WI38 (cell line): ENCODE results near the gene FMNL2.

Experiments
- H3K4me3 ChIP-seq: 2 replicates; pipeline ENCODE4 v1.5.1; 2011; ENCODE audit warnings: low read depth, mild to moderate bottlenecking, control low read depth, low read length
- TF ChIP-seq, protein P1 (sequence below): IDR thresholded peaks from 2 replicates; pipeline ENCODE4 v1.5.1; 2012; ENCODE audit warnings: low read depth, mild to moderate bottlenecking, control low read depth, low read length

FMNL2 gene

DNA sequence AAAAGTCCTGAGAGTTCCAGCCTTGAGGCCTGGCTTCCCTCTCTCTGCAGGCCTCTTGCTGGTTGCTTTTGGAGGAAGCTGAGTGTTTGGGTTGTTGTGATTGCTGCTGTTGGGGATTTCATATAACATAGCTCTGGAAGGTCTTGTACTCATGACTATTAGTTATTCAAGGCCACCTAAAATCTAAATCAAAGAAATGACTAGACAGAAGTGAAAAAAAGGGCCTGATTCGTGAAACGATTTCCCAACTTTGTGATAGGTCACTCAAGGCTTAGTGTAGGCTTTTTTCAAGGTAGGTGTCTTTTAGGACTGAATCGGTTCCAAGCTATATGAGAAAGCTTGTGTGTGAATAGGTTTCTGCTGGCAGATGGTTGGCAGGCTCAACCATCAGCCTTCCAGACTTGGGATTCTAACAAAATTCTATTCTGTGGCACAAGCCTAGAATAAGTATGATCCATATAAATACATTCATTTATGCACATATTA is 164.4 kb downstream of the FMNL2 start:
- H3K4me3 ChIP-seq, result no peak overlapping the region
- TF ChIP-seq, protein P1, sequence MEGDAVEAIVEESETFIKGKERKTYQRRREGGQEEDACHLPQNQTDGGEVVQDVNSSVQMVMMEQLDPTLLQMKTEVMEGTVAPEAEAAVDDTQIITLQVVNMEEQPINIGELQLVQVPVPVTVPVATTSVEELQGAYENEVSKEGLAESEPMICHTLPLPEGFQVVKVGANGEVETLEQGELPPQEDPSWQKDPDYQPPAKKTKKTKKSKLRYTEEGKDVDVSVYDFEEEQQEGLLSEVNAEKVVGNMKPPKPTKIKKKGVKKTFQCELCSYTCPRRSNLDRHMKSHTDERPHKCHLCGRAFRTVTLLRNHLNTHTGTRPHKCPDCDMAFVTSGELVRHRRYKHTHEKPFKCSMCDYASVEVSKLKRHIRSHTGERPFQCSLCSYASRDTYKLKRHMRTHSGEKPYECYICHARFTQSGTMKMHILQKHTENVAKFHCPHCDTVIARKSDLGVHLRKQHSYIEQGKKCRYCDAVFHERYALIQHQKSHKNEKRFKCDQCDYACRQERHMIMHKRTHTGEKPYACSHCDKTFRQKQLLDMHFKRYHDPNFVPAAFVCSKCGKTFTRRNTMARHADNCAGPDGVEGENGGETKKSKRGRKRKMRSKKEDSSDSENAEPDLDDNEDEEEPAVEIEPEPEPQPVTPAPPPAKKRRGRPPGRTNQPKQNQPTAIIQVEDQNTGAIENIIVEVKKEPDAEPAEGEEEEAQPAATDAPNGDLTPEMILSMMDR, result no peak

DNA sequence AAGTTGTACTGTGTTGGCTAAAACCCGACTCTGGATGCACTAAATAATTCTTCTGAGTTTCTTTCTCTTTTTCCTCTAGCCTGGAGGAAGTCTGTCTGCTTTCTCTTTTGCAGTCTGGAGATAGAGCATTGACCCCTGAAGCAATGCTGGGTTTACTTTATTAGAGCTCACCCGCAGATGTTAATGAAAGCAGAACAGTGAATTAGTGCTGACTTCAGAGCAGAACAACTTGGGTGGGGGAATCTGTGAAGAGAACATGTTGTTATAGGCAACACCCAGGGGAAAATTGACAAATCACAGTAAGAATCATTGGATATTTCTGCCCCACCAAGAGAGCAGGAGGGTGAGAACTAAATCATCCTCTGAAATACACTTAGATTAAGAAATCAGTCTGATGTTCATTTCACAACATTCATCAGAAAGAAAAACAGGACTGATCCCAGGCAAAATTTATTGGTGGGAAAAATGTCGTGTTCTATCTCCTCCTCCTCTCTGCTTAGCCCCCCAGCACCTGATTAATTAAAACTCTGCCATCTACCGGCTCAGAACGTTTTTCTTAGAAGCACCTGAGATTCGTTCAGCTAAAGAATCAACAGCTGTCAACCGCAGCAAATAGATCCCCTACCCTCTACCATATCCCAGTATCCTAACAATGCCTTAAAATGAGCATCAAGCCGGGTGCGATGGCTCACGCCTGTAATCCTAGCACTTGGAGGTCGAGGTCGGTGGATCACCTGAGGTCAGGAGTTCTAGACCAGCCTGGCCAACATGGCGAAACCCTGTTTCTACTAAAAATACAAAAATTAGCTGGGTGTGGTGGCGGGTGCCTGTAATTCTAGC is 165.1 kb downstream of the FMNL2 start:
- no peak overlapping the region for H3K4me3 ChIP-seq
- TF ChIP-seq, protein P1, result no peak

DNA sequence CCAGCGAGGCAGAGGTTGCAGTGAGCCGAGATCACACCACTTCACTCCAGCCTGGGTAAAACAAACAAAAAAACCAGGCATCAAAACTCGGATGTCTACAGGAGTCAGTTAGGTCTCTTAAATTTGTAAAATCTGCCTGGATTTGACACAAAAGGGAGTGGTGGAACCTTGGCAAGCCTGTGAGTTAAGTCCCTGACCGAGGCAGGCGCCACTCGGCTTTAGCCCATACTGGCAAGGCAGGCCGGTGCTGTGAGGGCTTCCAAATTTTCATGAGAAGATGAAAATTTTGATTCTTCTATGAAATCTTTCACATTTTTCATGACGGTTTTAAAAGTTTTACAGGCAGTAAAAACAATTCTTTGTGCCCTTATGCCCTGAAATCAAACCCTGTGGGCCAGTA is 165.8 kb downstream of the FMNL2 start:
- TF ChIP-seq, protein P1, result no peak
- H3K4me3 ChIP-seq, result no peak overlapping the region

DNA sequence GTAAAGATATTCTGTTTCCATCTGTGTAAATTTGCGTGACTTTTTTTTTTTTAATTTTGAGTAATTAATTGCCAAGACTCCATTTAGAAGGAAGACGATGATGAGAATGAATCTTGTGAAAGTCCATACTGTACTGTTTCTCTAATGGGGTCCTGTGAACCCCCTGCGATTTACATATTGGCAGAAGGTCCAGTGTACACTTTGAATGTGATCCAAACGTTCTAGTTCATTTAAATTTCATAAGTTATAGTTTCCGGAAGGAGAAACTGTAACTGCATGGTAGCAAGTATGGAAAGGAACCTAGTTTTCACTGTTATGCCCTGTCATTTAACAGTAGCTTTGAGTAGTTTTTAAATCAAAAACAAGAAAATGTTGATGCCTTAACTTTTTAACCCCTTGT is 166.7 kb downstream of the FMNL2 start:
- TF ChIP-seq, protein P1, result no peak
- H3K4me3 ChIP-seq, result no peak overlapping the region

DNA sequence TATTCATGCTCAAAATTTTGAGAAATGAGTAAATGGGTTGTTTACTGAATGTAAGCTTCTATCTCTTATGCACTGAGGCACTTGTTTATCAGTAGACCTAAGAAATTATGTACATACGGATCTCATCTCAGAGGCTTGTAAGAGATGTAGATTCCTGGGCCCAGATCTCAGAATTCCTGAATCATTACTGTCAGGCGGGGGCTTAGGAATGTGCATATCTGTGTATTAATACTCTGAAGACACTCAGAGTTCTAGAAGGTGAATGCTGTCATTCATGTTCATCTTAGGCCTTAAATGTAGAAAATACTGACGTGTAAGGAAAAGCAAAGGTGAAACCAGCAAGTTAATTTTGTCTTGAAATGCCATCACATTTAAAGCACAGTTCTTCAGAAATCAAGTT is 169.6 kb downstream of the FMNL2 start:
- no peak overlapping the region for H3K4me3 ChIP-seq
- TF ChIP-seq, protein P1, result no peak

DNA sequence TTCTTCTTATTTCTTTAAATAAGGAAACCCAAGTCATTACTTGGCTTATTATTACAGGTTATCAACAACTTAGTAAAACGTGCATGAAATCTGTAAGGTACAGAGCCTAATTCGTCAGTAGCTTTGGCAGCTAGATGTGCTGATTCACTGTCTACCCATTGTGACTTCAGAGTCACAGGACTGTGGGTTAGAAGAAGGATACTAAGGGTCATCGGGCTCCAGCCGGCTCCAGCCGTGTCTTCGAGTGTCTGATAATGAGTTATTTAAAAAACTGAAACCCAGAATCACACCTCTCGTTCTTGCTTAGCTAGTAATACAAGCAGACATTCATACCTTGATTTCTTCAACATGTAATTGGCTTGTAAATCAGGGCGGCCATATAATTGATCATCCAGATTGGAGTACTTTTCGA is 170.5 kb downstream of the FMNL2 start:
- H3K4me3 ChIP-seq, result no peak overlapping the region
- TF ChIP-seq, protein P1, result no peak

DNA sequence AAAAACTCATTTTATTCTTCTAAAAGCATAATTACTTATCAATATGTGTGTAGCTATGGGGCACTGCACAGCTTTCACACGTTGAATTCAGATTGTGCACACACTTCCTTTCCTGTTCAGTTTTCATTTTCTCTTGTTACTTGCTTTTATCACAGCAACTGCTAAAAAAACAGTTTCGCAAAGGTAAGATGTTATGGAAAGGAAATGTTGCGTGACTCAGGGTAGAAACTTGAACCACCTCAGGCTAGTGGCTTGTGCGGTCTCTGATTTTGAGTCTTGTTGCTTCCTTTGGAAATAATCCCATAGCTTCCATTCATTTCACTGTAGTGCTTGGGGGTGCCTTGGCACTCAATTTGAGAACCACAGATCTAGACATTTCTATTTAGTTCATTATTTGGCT is 171.9 kb downstream of the FMNL2 start:
- H3K4me3 ChIP-seq, result no peak overlapping the region
- TF ChIP-seq, protein P1, result no peak
